Astrocyte (in vitro differentiated cells and primary cell): Measurements from ENCODE around the gene ANTXR2. TPM values are rescaled to one million over a fixed set of nuclear protein-coding genes. Genes with fewer than 3 reads are reported as not detected.

Experiments
- DNase-seq: peaks from one replicate; pipeline ENCODE4 v3.0.0-alpha.2; 2010; ENCODE audit warnings: low read depth
- FAIRE-seq: peaks from 2 replicates; lab custom pipeline; 2011; peaks lifted over from hg19 to GRCh38; lab: Jason Lieb, UNC
- H2AFZ ChIP-seq: 2 replicates; pipeline ENCODE4 v1.6.0; 2012; ENCODE audit warnings: low read depth, low read length, inconsistent platforms
- H3K27ac ChIP-seq: 2 replicates; pipeline ENCODE4 v1.5.1; 2011; ENCODE audit warnings: low read depth, low read length, inconsistent platforms
- H3K27me3 ChIP-seq: 2 replicates; pipeline ENCODE4 v1.6.0; 2011; ENCODE audit warnings: low read length, inconsistent platforms; ENCODE audit not compliant: insufficient read depth
- H3K36me3 ChIP-seq: 2 replicates; pipeline ENCODE4 v1.5.1; 2011; ENCODE audit warnings: low read length, inconsistent platforms; ENCODE audit not compliant: insufficient read depth
- H3K4me1 ChIP-seq: 2 replicates; pipeline ENCODE4 v1.5.1; 2011; ENCODE audit warnings: low read length, inconsistent platforms; ENCODE audit not compliant: insufficient read depth
- H3K4me2 ChIP-seq: 2 replicates; pipeline ENCODE4 v1.6.0; 2012; ENCODE audit warnings: low read length, inconsistent platforms
- H3K4me3 ChIP-seq: 2 replicates; pipeline ENCODE4 v1.5.1; 2011; ENCODE audit warnings: low read depth, mild to moderate bottlenecking, low read length, inconsistent platforms; ENCODE audit not compliant: insufficient read depth
- H3K79me2 ChIP-seq: 2 replicates; pipeline ENCODE4 v1.6.0; 2012; ENCODE audit warnings: mild to moderate bottlenecking, low read length, inconsistent platforms; ENCODE audit not compliant: insufficient read depth
- H3K9ac ChIP-seq: 2 replicates; pipeline ENCODE4 v1.6.0; 2012; ENCODE audit warnings: mild to moderate bottlenecking, low read length, inconsistent platforms
- H3K9me3 ChIP-seq: 2 replicates; pipeline ENCODE4 v1.5.1; 2012; ENCODE audit warnings: low read depth, mild to moderate bottlenecking, low read length, inconsistent platforms; ENCODE audit not compliant: insufficient read depth
- H4K20me1 ChIP-seq: 2 replicates; pipeline ENCODE4 v1.6.0; 2012; ENCODE audit warnings: low read length, inconsistent platforms; ENCODE audit not compliant: insufficient read depth
- H3K27ac Mint-ChIP-seq: one replicate; pipeline ENCODE4 v1.8.0; 2021; ENCODE audit warnings: mild to moderate bottlenecking, mixed read lengths; ENCODE audit not compliant: unreplicated experiment
- H3K27me3 Mint-ChIP-seq: one replicate; pipeline ENCODE4 v1.8.0; 2021; ENCODE audit warnings: low read depth, mixed read lengths; ENCODE audit not compliant: unreplicated experiment
- H3K36me3 Mint-ChIP-seq: one replicate; pipeline ENCODE4 v1.8.0; 2021; ENCODE audit warnings: low read depth, mixed read lengths; ENCODE audit not compliant: unreplicated experiment
- H3K4me1 Mint-ChIP-seq: one replicate; pipeline ENCODE4 v1.8.0; 2021; ENCODE audit warnings: low read depth, mixed read lengths; ENCODE audit not compliant: unreplicated experiment
- H3K4me3 Mint-ChIP-seq: one replicate; pipeline ENCODE4 v1.8.0; 2021; ENCODE audit warnings: mild to moderate bottlenecking, moderate library complexity, mixed read lengths; ENCODE audit not compliant: unreplicated experiment
- H3K9me3 Mint-ChIP-seq: one replicate; pipeline ENCODE4 v1.8.0; 2021; ENCODE audit warnings: mild to moderate bottlenecking, mixed read lengths; ENCODE audit not compliant: unreplicated experiment
- CTCF ChIP-seq: IDR thresholded peaks from 2 replicates; pipeline ENCODE4 v1.5.1; 2011; ENCODE audit warnings: low read depth, mild to moderate bottlenecking, inconsistent platforms, low read length, moderate library complexity; ENCODE audit not compliant: insufficient read depth
- EZH2 ChIP-seq: IDR thresholded peaks from 2 replicates; pipeline ENCODE4 v1.6.1; 2012; ENCODE audit warnings: mild to moderate bottlenecking, low read length, inconsistent platforms; ENCODE audit not compliant: insufficient read depth
- total RNA-seq: library from RNA; stranded (reverse); gene quantifications from 2 replicates; pipeline ENCODE4 v1.2.1, GENCODE V29; 2021

ANTXR2 gene
- total RNA-seq, 1 donor from 2014 or later = 34.7 TPM

GRCh38 chr4:80076681-80077080 lies 3.7 kb upstream of the ANTXR2 start:
- DNase-seq = no peak
- no peak overlapping the region for H2AFZ ChIP-seq
- no peak overlapping the region for H3K9ac ChIP-seq
- H3K36me3 ChIP-seq = no peaks in the 10 kb centered on the region
- TF ChIP-seq CTCF = no peak
- no peak for TF ChIP-seq EZH2
- H3K27ac ChIP-seq = no peak overlapping the region
- Mint-ChIP-seq H3K4me1 (peaks cover 2% of the 10 kb centered on the region), H3K36me3 (no peaks in the 10 kb centered on the region), H3K4me3 (no peak overlapping the region), H3K9me3 (peaks cover 7% of the 10 kb centered on the region), H3K27ac (no peak overlapping the region), H3K27me3 (peaks cover 12% of the 10 kb centered on the region)
- H3K79me2 ChIP-seq = peaks cover 13% of the 10 kb centered on the region
- no peak overlapping the region for H3K4me2 ChIP-seq
- no peaks in the 10 kb centered on the region for H3K27me3 ChIP-seq
- H3K4me1 ChIP-seq = peaks cover 19% of the 10 kb centered on the region
- H3K9me3 ChIP-seq = no peaks in the 10 kb centered on the region
- peaks cover 6% of the 10 kb centered on the region for H4K20me1 ChIP-seq
- no peak for FAIRE-seq
- no peak overlapping the region for H3K4me3 ChIP-seq

DNA sequence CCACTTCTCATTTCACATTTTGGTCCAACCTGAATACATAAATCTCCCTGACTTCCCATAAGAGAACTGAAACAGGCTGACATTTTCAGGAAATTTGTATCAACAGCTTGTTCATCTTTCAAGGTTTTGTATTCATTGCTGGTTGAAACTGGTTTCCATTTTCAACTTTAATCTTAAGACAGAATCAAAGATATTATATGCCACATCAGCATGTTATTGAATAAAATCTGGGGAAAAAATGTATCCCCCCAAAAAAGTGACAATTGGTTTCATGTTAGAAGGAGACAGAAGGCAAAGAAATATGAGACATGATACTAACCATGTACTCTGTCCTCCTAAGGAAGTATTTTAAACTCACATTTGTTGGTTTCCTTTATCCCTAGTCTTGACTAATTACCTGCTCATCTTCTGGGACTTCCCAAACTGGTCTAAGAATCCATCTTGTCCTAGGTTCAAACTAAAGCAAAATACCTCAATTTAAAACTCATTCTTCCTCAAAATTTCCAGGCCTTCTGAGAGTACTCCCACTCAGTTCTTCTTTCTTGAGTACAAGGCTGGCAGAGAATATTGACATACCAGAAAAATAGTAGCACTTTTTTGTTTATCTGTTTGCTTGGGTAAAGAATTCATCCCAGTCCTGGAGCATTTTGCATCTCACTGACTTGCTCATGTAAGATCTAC lies 3.1 kb upstream of the ANTXR2 start:
- Histone ChIP-seq H3K4me3 (no peak overlapping the region), H3K27me3 (no peaks in the 10 kb centered on the region), H3K9ac (no peak overlapping the region), H3K4me1 (peaks cover 19% of the 10 kb centered on the region), H3K79me2 (peaks cover 19% of the 10 kb centered on the region), H3K36me3 (no peaks in the 10 kb centered on the region), H2AFZ (no peak overlapping the region), H4K20me1 (peaks cover 11% of the 10 kb centered on the region), H3K9me3 (no peaks in the 10 kb centered on the region), H3K27ac (no peak overlapping the region), H3K4me2 (no peak overlapping the region)
- Mint-ChIP-seq H3K9me3 (peaks cover 7% of the 10 kb centered on the region), H3K36me3 (no peaks in the 10 kb centered on the region), H3K4me1 (peaks cover 4% of the 10 kb centered on the region), H3K4me3 (no peak overlapping the region), H3K27me3 (peaks cover 10% of the 10 kb centered on the region), H3K27ac (no peak overlapping the region)
- DNase-seq (no peak), FAIRE-seq (no peak)
- TF ChIP-seq EZH2 = no peak
- no peak for TF ChIP-seq CTCF

GRCh38 chr4:80074651-80075050 lies 1.6 kb upstream of the ANTXR2 start:
- Mint-ChIP-seq H3K27me3 (peaks cover 7% of the 10 kb centered on the region), H3K4me3 (no peak overlapping the region), H3K9me3 (peaks cover 7% of the 10 kb centered on the region), H3K36me3 (no peaks in the 10 kb centered on the region), H3K4me1 (peaks cover 14% of the 10 kb centered on the region), H3K27ac (no peak overlapping the region)
- Histone ChIP-seq H3K4me2 (no peak overlapping the region), H3K4me3 (no peak overlapping the region), H3K9me3 (no peaks in the 10 kb centered on the region), H3K4me1 (peaks cover 28% of the 10 kb centered on the region), H3K9ac (no peak overlapping the region), H3K79me2 (peaks cover 32% of the 10 kb centered on the region), H4K20me1 (peaks cover 21% of the 10 kb centered on the region), H3K36me3 (no peaks in the 10 kb centered on the region), H3K27ac (no peak overlapping the region), H3K27me3 (no peaks in the 10 kb centered on the region), H2AFZ (no peak overlapping the region)
- DNase-seq = no peak
- no peak for TF ChIP-seq EZH2
- no peak for TF ChIP-seq CTCF
- no peak for FAIRE-seq
